HepG2 (cell line): ENCODE results near the gene ETS1. TPM values are rescaled to one million over a fixed set of nuclear protein-coding genes. Genes with fewer than 3 reads are reported as not detected.

Source experiments
- ATAC-seq: fragments of 200-7000 bp; cut with Tn5 transposase; 3 replicates; pipeline ENCODE4 v1.9.1; 2020; ENCODE audit warnings: mild to moderate bottlenecking, moderate library complexity
- BruUV-seq: library from RNA; stranded (reverse); fragments of 400-500 nt; replicated peaks from 2 replicates; lab custom pipeline; 2021; lab: Mats Ljungman, UMichigan
- CTCF ChIA-PET: fragments of 300-600 bp; formaldehyde crosslinking; extraction: SDS; loops from one replicate; lab custom pipeline; 2021; ENCODE audit warnings: low total read pairs, inconsistent platforms, low intra/inter-chr PET ratio; lab: Yijun Ruan, JAX
- POLR2A ChIA-PET: fragments of 350-600 bp; sonication (Branson Sonifier 250); formaldehyde crosslinking; loops from one replicate; lab custom pipeline; 2020; ENCODE audit warnings: antibody characterized with exemption, inconsistent platforms; lab: Yijun Ruan, JAX
- DNase-seq: peaks from one replicate; pipeline ENCODE4 v3.0.0-alpha.2; 2015; ENCODE audit warnings: low spot score
- FAIRE-seq: peaks from 3 replicates; lab custom pipeline; 2011; peaks lifted over from hg19 to GRCh38; lab: Jason Lieb, UNC
- H2AFZ ChIP-seq: one replicate; pipeline ENCODE4 v1.6.1; 2011; ENCODE audit warnings: low read length, inconsistent platforms
- H3K27ac ChIP-seq: fragments of 300-600 bp; 3 replicates; pipeline ENCODE4 v1.8.0; 2011; ENCODE audit warnings: mixed run types, mild to moderate bottlenecking, mixed read lengths, low read length, inconsistent platforms; ENCODE audit not compliant: insufficient read depth; ENCODE audit errors: extremely low read length
- H3K27me3 ChIP-seq, 2 experiments: fragments of 200-600 bp in 1 of 2; 2 replicates in 1 of 2; 3 replicates in 1 of 2; pipeline versions ENCODE4 v1.6.0 to v1.8.0; 2011; ENCODE audit warnings: low read length in 2 of 2, mild to moderate bottlenecking in 2 of 2, moderate library complexity in 2 of 2, inconsistent platforms in 1 of 2; ENCODE audit not compliant: insufficient read depth in 2 of 2, control insufficient read depth in 1 of 2
- H3K36me3 ChIP-seq, 2 experiments: fragments of 200-600 bp in 1 of 2; replicated peaks in 1 of 2; 2 replicates in 1 of 2; 3 replicates in 1 of 2; pipeline versions ENCODE4 v1.5.1 to v1.8.0; 2011; ENCODE audit warnings: low read length in 2 of 2, inconsistent platforms in 1 of 2; ENCODE audit not compliant: insufficient read depth in 2 of 2, control insufficient read depth in 1 of 2
- H3K4me1 ChIP-seq: 2 replicates; pipeline ENCODE4 v1.5.1; 2012; ENCODE audit warnings: low read length, inconsistent platforms; ENCODE audit not compliant: insufficient read depth
- H3K4me2 ChIP-seq: 2 replicates; pipeline ENCODE4 v1.6.0; 2011; ENCODE audit warnings: low read depth, low read length, inconsistent platforms
- H3K4me3 ChIP-seq, 3 experiments: fragments of 200-600 bp in 1 of 3; sonication (generic), shearing (Covaris generic) in 1 of 3; replicated peaks in 1 of 3; 2 replicates each; pipeline ENCODE4 v1.5.1; 2011 to 2016; ENCODE audit warnings: low read length in 3 of 3, inconsistent platforms in 2 of 3, low read depth in 2 of 3, mild to moderate bottlenecking in 2 of 3, control low read depth in 1 of 3, mixed read lengths in 1 of 3; ENCODE audit not compliant: insufficient read depth in 1 of 3
- H3K79me2 ChIP-seq: one replicate; pipeline ENCODE4 v1.6.1; 2011; ENCODE audit warnings: low read length, inconsistent platforms; ENCODE audit not compliant: insufficient read depth
- H3K9ac ChIP-seq: 2 replicates; pipeline ENCODE4 v1.6.0; 2011; ENCODE audit warnings: mild to moderate bottlenecking, low read depth, low read length, inconsistent platforms; ENCODE audit not compliant: insufficient read depth
- H3K9me3 ChIP-seq: 2 replicates; pipeline ENCODE4 v1.5.1; 2012; ENCODE audit warnings: mild to moderate bottlenecking, low read length
- H4K20me1 ChIP-seq: 2 replicates; pipeline ENCODE4 v1.6.0; 2011; ENCODE audit warnings: inconsistent platforms, mild to moderate bottlenecking, low read length, moderate library complexity; ENCODE audit not compliant: insufficient read depth
- FOXM1 ChIP-seq: sonication (generic); formaldehyde crosslinking; IDR thresholded peaks from 2 replicates; pipeline ENCODE4 v1.5.0; 2020; ENCODE audit warnings: missing genetic modification reagents
- IKZF4 ChIP-seq: sonication (generic); formaldehyde crosslinking; IDR thresholded peaks from 2 replicates; pipeline ENCODE4 v1.5.1; 2020; ENCODE audit warnings: borderline replicate concordance, mild to moderate bottlenecking, low read depth, missing genetic modification reagents; ENCODE audit errors: not compliant biosample characterization
- MAFF ChIP-seq: IDR thresholded peaks from 2 replicates; pipeline ENCODE4 v1.6.1; 2011; ENCODE audit warnings: low read depth, low read length, improper control_type of control experiment
- MAFK ChIP-seq, 2 experiments: IDR thresholded peaks in 1 of 2; conservative IDR thresholded peaks in 1 of 2; 2 replicates each; pipeline ENCODE4 v1.6.1; 2011; ENCODE audit warnings: improper control_type of control experiment in 2 of 2, low read length in 2 of 2
- NFKBIZ ChIP-seq: IDR thresholded peaks from 2 replicates; pipeline ENCODE4 v1.6.1; 2018; ENCODE audit warnings: missing genetic modification reagents, missing compliant biosample characterization
- PLRG1 ChIP-seq: fragments of 450-650 bp; conservative IDR thresholded peaks from 2 replicates; pipeline ENCODE4 v1.6.1; 2016
- RAD51 ChIP-seq: fragments of 450-650 bp; IDR thresholded peaks from 2 replicates; pipeline ENCODE4 v1.6.1; 2016; ENCODE audit warnings: borderline replicate concordance
- RFXANK ChIP-seq: IDR thresholded peaks from 2 replicates; pipeline ENCODE4 v1.6.1; 2016
- SOX13 ChIP-seq, 3 experiments: fragments of 450-650 bp in 1 of 3; sonication (generic) in 1 of 3; formaldehyde crosslinking in 1 of 3; IDR thresholded peaks in 2 of 3; conservative IDR thresholded peaks in 1 of 3; 2 replicates each; pipeline versions ENCODE4 v1.5.0 to v1.6.1; 2016 to 2020; ENCODE audit warnings: antibody characterized with exemption in 1 of 3, mild to moderate bottlenecking in 1 of 3, missing compliant biosample characterization in 1 of 3, missing genetic modification reagents in 1 of 3, moderate library complexity in 1 of 3
- SRSF1 ChIP-seq: fragments of 200-400 bp; formaldehyde crosslinking; optimal IDR thresholded peaks from 2 replicates; pipeline ENCODE3; 2017; ENCODE audit warnings: mild to moderate bottlenecking, low read depth, low read length, moderate library complexity
- TCF7L2 ChIP-seq: IDR thresholded peaks from 2 replicates; pipeline ENCODE4 v1.6.1; 2011; ENCODE audit warnings: mild to moderate bottlenecking, low read depth, low read length, moderate library complexity
- ZFP36 ChIP-seq: fragments of 150-350 bp; IDR thresholded peaks from 2 replicates; pipeline ENCODE4 v1.6.1; 2018; ENCODE audit warnings: borderline replicate concordance, low read length, low read depth; ENCODE audit not compliant: partially characterized antibody
- ZFP37 ChIP-seq: sonication (generic); formaldehyde crosslinking; IDR thresholded peaks from 2 replicates; pipeline ENCODE4 v1.4.0; 2020; ENCODE audit warnings: missing genetic modification reagents, borderline replicate concordance
- ZNF136 ChIP-seq: sonication (generic); formaldehyde crosslinking; IDR thresholded peaks from 2 replicates; pipeline ENCODE4 v1.8.1; 2022; ENCODE audit warnings: low read depth, mild to moderate bottlenecking, moderate library complexity, missing genetic modification reagents
- ZNF274 ChIP-seq: sonication (generic); formaldehyde crosslinking; IDR thresholded peaks from 2 replicates; pipeline ENCODE4 v1.5.1; 2020; ENCODE audit warnings: mild to moderate bottlenecking, missing genetic modification reagents
- ZNF549 ChIP-seq: sonication (generic); formaldehyde crosslinking; IDR thresholded peaks from 2 replicates; pipeline ENCODE4 v1.5.0; 2020; ENCODE audit warnings: missing genetic modification reagents
- ZNF761 ChIP-seq: sonication (generic); formaldehyde crosslinking; conservative IDR thresholded peaks from 2 replicates; pipeline ENCODE4 v1.4.0; 2020; ENCODE audit warnings: mild to moderate bottlenecking, missing genetic modification reagents
- WGBS: methylation state at CpG from one replicate; pipeline ENCODE4 v1.1.6; 2017; ENCODE audit warnings: low lambda C conversion rate; 5-methylcytosine and 5-hydroxymethylcytosine counted together
- in situ Hi-C: cut with HindIII; loops from 2 replicates; pipeline ENCODE4 v1.10.0; 2017; ENCODE audit warnings: low pct_unique_long_range_greater_than_20kb; ENCODE audit not compliant: extremely low pct_ligation_motif_present
- intact Hi-C: fragments of 100-400 bp; cut with micrococcal nuclease; formaldehyde crosslinking; loops from one replicate; pipeline ENCODE4 v1.10.0; 2022; ENCODE audit not compliant: unreplicated experiment
- polyA plus RNA-seq, 8 experiments: library from polyadenylated mRNA; depleted of rRNA in 3 of 8; stranded (reverse) in 7 of 8; unstranded in 1 of 8; fragments of >200 nt; fragmentation: Illumina TruSeq in 4 of 8; extraction: Trizol in 4 of 8; gene quantifications; 2 replicates each; pipeline versions ENCODE4 v1.2.1 to v1.2.3, GENCODE V29; 2011 to 2016; ENCODE audit warnings: low read depth in 4 of 8, missing spikeins in 1 of 8, mixed read lengths in 1 of 8; ENCODE audit not compliant: insufficient read depth in 1 of 8
- total RNA-seq, 5 experiments: library from RNA; depleted of rRNA; stranded (reverse); fragments of >200 nt; fragmentation: Illumina TruSeq; extraction: Trizol; gene quantifications; 2 replicates each; pipeline ENCODE4 v1.2.3, GENCODE V29; 2016; ENCODE audit warnings: low read depth in 1 of 5
- TF ChIP-seq, protein P1 (sequence below): sonication (generic); formaldehyde crosslinking; IDR thresholded peaks from 2 replicates; pipeline ENCODE4 v1.4.0; 2020; ENCODE audit warnings: missing genetic modification reagents, borderline replicate concordance

The ETS1 gene
- total and polyA plus RNA-seq, 2 of the 13 experiments (the other 11 are each of a cell fraction or from before 2014, with no cell fraction given) = 0.18 to 0.34 TPM

DNA sequence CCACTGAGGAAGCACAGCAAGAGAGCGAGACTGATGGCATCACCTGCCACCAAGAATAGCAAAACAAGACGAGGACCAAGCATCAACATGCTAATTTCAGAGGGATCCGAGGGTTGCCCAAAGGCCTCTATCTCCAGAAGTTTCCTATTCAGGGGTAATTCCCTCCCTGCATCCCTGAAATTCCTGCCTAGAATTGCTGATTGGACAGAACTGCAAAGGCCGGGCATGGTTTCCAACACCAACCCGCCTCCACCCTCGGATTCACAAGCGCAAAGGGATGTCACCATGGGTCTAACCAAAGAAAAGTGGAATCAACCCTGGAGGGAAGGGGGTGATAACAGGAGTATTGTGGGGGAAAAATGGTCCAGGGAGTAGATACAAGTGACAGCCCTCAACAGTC lies 28.3 kb upstream of the ETS1 start:
- ATAC-seq (no peak), FAIRE-seq (no peak), DNase-seq (no peak)
- no peak for TF ChIP-seq TCF7L2
- no peak for TF ChIP-seq ZFP37
- no peak for TF ChIP-seq ZFP36
- TF ChIP-seq MAFF = peak; percentile 58
- TF ChIP-seq MAFK (conservative IDR thresholded peaks at IDR 0.05 in 1 of 2, IDR thresholded peaks at IDR 0.05 in 1 of 2; ENCODE audit: low read length in 2 of 2) = peak; percentile 60 to 73; a peak in 3 of 4 replicates
- WGBS = under 1% methylated on average over 7 of the region's 7 CpGs
- H3K36me3 ChIP-seq = no peaks in the 10 kb centered on the region
- no peaks in the 10 kb centered on the region for H4K20me1 ChIP-seq
- H3K9ac ChIP-seq = no peak overlapping the region
- no peak overlapping the region for H3K4me2 ChIP-seq
- CTCF ChIA-PET = no interaction called here
- POLR2A ChIA-PET = no interaction called here
- no peak overlapping the region for H3K4me3 ChIP-seq
- H3K79me2 ChIP-seq = no peaks in the 10 kb centered on the region
- no peak overlapping the region for H3K27ac ChIP-seq
- intact Hi-C loops (no loop called here), in situ Hi-C loops (no loop called here)
- no peak overlapping the region for H2AFZ ChIP-seq
- BruUV-seq = no TSS peak
- H3K27me3 ChIP-seq = peaks cover 6 to 49% of the 10 kb centered on the region in 2 experiments; a peak in 4 of 5 replicates
- no peaks in the 10 kb centered on the region for H3K4me1 ChIP-seq
- no peaks in the 10 kb centered on the region for H3K9me3 ChIP-seq

DNA sequence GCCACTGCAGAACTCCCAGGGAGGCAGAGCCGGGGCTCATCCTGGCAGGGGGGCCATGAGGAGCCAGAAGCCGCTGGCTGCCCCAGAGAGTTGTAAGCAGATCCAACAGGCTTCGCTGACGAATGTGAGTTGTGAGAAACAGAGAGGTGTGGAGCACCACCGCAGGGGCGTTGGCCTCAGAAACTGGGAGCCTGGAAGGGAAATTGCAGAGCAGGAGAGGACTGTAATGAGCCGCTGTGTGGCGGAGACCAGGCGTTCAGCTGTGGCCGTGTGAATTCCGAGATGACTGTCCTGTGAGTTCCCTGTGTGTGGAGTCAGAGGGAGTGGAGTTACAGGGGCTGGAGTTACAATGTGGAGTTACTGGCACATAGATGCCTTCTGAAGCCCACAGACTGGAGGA lies 27.7 kb upstream of the ETS1 start:
- no peak for ATAC-seq

More for the DNA sequence above, 27.7 kb upstream of the ETS1 start:
- WGBS = 8% methylated on average over 11 of the region's 11 CpGs
- H3K9ac ChIP-seq = no peak overlapping the region
- no peak overlapping the region for H3K4me3 ChIP-seq
- H4K20me1 ChIP-seq = no peaks in the 10 kb centered on the region
- no TSS peak for BruUV-seq
- H3K9me3 ChIP-seq = no peaks in the 10 kb centered on the region
- H3K36me3 ChIP-seq = no peaks in the 10 kb centered on the region
- intact Hi-C loops = no loop called here
- no peaks in the 10 kb centered on the region for H3K4me1 ChIP-seq
- CTCF ChIA-PET = no interaction called here
- H3K27ac ChIP-seq = no peak overlapping the region
- no peak overlapping the region for H3K4me2 ChIP-seq
- H2AFZ ChIP-seq = no peak overlapping the region
- POLR2A ChIA-PET = no interaction called here
- FAIRE-seq (no peak), DNase-seq (no peak)
- peaks cover 6 to 47% of the 10 kb centered on the region in 2 experiments; a peak in 4 of 5 replicates for H3K27me3 ChIP-seq
- in situ Hi-C loops = no loop called here
- no peaks in the 10 kb centered on the region for H3K79me2 ChIP-seq
- TF ChIP-seq ZNF549 (no peak), ZNF761 (CRISPR knock-in tag) (no peak), ZNF274 (CRISPR knock-in tag) (no peak), RAD51 (no peak), PLRG1 (no peak), NFKBIZ (CRISPR knock-in tag) (no peak), RFXANK (CRISPR knock-in tag) (no peak), ZNF136 (CRISPR knock-in tag) (no peak), IKZF4 (CRISPR knock-in tag) (no peak), SOX13 (IDR thresholded peaks at IDR 0.05) (no peak), SOX13 (CRISPR knock-in tag; conservative IDR thresholded peaks at IDR 0.05 in 1 of 2, IDR thresholded peaks at IDR 0.05 in 1 of 2) (no peak), SRSF1 (no peak), FOXM1 (no peak)
- TF ChIP-seq, protein P1, sequence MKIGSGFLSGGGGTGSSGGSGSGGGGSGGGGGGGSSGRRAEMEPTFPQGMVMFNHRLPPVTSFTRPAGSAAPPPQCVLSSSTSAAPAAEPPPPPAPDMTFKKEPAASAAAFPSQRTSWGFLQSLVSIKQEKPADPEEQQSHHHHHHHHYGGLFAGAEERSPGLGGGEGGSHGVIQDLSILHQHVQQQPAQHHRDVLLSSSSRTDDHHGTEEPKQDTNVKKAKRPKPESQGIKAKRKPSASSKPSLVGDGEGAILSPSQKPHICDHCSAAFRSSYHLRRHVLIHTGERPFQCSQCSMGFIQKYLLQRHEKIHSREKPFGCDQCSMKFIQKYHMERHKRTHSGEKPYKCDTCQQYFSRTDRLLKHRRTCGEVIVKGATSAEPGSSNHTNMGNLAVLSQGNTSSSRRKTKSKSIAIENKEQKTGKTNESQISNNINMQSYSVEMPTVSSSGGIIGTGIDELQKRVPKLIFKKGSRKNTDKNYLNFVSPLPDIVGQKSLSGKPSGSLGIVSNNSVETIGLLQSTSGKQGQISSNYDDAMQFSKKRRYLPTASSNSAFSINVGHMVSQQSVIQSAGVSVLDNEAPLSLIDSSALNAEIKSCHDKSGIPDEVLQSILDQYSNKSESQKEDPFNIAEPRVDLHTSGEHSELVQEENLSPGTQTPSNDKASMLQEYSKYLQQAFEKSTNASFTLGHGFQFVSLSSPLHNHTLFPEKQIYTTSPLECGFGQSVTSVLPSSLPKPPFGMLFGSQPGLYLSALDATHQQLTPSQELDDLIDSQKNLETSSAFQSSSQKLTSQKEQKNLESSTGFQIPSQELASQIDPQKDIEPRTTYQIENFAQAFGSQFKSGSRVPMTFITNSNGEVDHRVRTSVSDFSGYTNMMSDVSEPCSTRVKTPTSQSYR (CRISPR knock-in tag) = no peak
- TF ChIP-seq, all 625 proteins: peak for 0
